GM18907 (cell line): ENCODE measurements around the gene FLOT2.

Experiments used
- ATAC-seq: cut with Tn5 transposase; IDR thresholded peaks from one replicate; pipeline ENCODE4 v1.9.1; 2021; ENCODE audit warnings: mild to moderate bottlenecking, moderate library complexity; ENCODE audit not compliant: unreplicated experiment

FLOT2 gene

GRCh38 chr17:28897769-28898526, 415 bp upstream of the FLOT2 start:
- no peak for ATAC-seq

GRCh38 chr17:28896491-28896883, 1.0 kb downstream of the FLOT2 start:
- no peak for ATAC-seq

- ATAC-seq = no peak
These were observed 1.6 kb downstream of the FLOT2 start for GRCh38 chr17:28895794-28896447.

- peak; percentile 28 for ATAC-seq
These were observed 4.0 kb downstream of the FLOT2 start for GRCh38 chr17:28893248-28894183.

- ATAC-seq = no peak
These were observed 5.5 kb downstream of the FLOT2 start for GRCh38 chr17:28892024-28892423.

GRCh38 chr17:28891201-28891600, 6.3 kb downstream of the FLOT2 start:
- no peak for ATAC-seq

- no peak for ATAC-seq
These were observed 7.5 kb downstream of the FLOT2 start for GRCh38 chr17:28889996-28890395.

- ATAC-seq = no peak
These were observed 8.7 kb downstream of the FLOT2 start for GRCh38 chr17:28888832-28889231.

- ATAC-seq = no peak
These were observed 9.6 kb downstream of the FLOT2 start for GRCh38 chr17:28887871-28888471.

GRCh38 chr17:28885951-28886350, 11.6 kb downstream of the FLOT2 start:
- ATAC-seq = no peak

GRCh38 chr17:28885363-28885762, 12.2 kb downstream of the FLOT2 start:
- no peak for ATAC-seq

GRCh38 chr17:28883967-28884702, 13.4 kb downstream of the FLOT2 start:
- no peak for ATAC-seq

GRCh38 chr17:28882154-28882895, 15.2 kb downstream of the FLOT2 start:
- no peak for ATAC-seq

- no peak for ATAC-seq
These were observed 15.9 kb downstream of the FLOT2 start for GRCh38 chr17:28881533-28882056.

GRCh38 chr17:28880572-28880945, 17.0 kb downstream of the FLOT2 start:
- ATAC-seq = no peak

- ATAC-seq = no peak
These were observed 17.5 kb downstream of the FLOT2 start for GRCh38 chr17:28879886-28880571.

GRCh38 chr17:28878981-28879380, 18.6 kb downstream of the FLOT2 start:
- no peak for ATAC-seq

- ATAC-seq = no peak
These were observed 19.2 kb downstream of the FLOT2 start for GRCh38 chr17:28878158-28878910.
